ENCODE data around the gene GNPAT. TPM values are rescaled to one million over a fixed set of nuclear protein-coding genes. Genes with fewer than 3 reads are reported as not detected.
"Not testable (repeated sequence)": the region's sequence is repeated elsewhere in the genome, so short reads cannot be mapped to it uniquely, and the experiment has no call there.

The GNPAT gene
- 43.3 and 44.4 TPM in 2 replicates for total RNA-seq

DNA sequence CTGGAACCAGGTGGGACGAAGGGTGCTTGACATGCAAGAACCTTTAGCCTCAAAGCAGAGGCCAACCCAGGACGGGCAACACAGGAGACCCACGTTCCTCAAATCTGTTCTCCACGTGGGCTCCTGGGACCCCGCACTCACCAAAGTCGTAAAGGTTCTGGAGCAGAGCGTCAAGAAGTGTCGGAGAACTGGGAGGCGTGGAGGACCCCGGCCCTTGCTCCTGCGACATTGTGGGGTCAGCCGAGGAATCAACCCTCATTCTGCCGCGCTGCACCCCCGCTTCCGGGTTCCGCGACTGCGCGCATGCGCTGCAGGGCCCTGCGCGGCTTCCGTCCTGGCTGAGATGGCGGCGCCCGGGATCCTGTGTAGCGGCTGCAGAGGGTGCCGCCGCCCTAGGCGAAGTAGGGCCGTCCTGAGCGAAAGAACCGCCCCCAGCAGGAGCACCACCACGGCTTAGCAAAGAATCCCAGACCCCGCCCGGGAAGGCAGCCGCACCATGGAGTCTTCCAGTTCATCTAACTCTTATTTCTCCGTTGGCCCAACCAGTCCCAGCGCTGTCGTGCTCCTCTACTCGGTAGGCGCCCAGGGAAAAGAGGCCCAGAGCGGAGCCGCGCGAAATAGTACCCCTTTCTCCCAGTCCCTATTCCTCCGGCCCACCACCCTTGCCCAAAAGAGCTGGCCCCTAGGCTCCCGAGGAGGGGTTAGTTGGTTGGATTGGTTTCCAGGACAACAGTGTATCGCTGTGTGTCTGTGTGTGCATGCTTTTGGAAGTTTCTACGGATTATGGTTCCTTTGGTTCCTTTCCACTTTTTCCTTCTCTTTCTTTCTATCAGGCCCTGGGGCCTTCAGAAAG lies at the start of gene GNPAT:
GNPAT (plus strand) TSS at position 330 of the 853 bp plus-strand sequence; CDS start at position 497, 167 bp downstream.
- intact Hi-C loops (cut with micrococcal nuclease) = loop anchor here (1.0 to 10.0 kb wide), 9 partner anchors 30 to 599 kb away; partner anchors contain the start of genes ARV1, COG2, DISC1 and EGLN1

DNA sequence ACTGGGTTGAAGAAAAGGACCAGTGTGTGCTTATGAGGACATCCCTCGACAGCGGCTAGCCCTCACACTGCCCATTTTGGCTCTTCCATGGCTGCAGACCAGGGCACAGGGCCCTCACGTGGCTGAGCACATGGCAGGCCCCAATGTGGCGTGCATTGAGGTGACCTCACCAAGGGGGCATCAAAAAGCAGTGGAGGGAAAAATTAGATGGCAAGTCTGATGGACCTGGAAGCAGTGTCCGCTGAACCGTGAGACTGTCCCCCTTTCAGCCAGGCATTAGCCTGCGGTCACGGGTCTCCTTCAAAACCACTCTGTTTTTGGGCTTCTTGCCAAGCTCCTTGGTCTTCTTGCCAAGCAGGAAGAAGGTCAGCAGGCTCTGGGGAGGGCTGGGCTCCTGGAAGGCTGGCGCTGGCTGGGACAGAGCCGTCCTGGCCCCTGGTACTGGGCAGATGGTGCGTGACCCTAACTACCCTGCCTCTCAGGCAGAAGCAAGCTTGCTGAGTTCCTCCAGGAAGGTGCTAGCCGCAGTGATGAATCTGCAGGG lies 48.3 kb upstream of the GNPAT start:
- intact Hi-C loops (cut with micrococcal nuclease) = no loop called here

DNA sequence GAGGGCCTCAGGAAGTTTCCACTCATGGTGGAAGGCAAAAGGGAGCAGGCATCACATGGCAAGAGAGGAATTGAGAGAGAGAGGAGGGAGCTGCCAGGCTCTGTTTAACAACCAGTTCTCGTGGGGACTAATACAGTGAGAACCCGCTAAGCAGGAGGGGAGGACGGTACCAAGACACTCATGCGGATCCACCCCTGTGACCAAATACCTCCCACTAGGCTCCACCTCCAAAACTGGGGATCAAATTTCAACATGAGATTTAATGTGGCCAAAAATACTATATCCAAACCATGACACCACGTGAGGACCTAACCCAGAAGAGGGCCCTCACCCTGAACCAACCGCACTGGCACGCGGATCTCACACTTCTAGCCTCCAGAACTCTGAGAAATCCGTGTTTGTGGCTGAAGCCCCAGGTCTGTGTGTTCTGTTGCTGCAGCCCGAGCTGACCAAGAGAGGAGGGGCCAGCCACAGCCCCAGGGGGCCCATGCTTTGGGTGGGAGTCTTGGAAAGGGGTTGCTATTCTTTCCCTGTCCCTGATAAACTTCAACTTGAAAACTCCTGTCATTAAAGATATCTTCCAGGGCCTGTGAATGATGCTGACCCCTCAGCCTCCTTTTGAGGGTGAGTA lies 47.2 kb upstream of the GNPAT start:
- intact Hi-C loops (cut with micrococcal nuclease) = no loop called here

DNA sequence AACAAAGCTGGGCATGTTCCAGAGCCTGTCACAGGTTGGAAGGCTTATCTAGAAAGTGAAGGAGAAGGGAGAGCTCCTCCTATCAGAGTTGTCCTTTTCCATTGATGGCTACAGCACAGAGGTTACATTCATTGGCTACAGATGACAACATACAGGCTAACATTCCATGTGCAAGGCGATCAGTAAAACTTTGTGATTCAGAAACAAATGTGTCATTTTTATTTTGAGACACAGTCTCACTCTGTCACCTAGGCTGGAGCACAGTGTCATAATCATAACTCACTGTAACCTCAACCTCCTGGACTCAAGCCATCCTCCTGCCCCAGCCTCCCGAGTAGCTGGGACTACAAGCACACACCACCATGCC lies 46.6 kb upstream of the GNPAT start:
- intact Hi-C loops (cut with micrococcal nuclease) = no loop called here

DNA sequence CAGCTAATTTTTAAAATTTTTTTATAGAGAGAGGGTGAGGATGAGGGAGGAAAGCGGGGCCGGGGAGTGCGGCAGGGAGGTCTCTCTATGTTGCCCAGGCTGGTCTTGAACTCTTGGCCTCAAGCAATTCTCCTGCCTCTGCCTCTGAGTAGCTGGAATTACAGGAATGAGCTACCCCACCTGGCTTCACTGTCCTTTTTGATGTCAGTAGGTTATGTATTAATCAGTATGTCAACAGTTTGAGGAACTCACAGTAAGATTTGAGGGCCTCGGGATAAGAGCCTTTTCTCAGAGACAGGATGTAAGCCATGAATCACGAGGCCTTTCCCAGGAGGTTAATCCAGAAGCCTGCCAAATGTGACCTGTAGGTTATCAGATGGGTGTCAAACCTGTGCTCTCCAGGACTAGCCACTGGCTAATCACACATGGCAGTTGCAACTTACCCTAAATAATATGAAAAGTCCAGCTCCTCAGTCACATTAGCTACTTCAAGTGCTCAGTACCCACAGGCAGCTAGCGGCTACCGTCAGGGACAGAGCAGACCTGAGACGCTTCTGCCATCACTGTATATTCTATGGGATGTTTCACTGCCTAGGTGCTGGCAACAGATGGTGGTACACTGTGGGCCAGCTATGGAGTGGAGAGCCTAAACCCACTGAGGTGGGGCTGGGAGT lies 46.0 kb upstream of the GNPAT start:
- intact Hi-C loops (cut with micrococcal nuclease) = no loop called here

DNA sequence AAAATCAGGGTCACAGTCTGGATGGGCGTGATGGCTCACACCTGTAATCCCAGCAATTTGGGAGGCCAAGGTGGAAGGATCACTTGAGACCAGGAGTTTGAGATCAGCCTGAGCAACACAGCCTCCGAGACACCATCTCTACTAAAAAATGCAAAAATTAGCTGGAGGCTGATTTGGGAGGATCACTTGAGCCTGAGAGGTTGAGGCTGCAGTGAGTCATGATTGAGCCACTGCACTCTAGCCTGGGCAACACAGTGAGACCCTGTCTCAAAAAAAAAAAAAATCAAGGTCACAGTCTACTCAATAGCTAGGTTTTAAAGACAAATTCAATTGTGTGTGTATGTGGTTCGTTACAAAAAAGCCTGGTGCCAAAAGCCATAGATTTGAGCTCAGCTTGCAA lies 44.7 kb upstream of the GNPAT start:
- intact Hi-C loops (cut with micrococcal nuclease) = no loop called here

DNA sequence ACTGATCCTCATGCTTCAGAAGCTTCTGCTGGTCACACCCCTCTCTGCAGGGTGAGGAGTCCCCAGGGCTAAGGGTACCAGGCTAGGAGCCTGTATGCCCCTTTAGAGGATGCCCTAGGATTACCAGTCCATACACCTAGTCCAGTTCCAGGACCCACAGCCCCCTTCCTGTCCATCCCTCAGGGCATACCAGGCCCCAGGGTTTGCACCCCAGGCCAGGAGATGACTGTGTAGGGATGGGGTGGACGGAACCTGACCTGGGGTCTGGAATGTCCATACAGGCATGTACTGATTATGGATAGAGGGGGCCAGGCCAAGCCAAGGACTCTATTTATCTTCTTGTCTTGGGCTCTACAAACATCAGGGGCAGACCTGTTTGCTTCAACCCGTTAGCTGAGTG lies 44.3 kb upstream of the GNPAT start:
- intact Hi-C loops (cut with micrococcal nuclease) = no loop called here

DNA sequence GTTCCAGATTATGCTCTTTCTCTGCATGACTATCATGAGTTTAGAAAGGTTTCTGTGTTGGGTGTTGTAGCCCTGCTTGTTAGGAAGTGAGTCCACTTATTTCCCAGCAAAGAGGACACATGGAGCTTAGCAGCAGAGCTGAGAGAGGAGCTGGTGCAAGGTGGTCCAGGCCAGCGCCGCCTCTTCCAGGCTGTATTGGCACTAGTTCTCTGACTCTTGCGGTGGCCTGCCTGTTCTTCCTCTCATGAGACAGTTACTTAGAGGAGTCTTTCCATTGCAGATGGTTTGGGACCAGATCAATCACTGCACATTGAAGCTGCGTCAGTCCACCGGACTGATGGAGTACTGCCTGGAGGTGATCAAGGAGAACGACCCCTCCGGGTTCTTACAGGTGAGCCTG lies 41.1 kb upstream of the GNPAT start:
- intact Hi-C loops (cut with micrococcal nuclease) = no loop called here

DNA sequence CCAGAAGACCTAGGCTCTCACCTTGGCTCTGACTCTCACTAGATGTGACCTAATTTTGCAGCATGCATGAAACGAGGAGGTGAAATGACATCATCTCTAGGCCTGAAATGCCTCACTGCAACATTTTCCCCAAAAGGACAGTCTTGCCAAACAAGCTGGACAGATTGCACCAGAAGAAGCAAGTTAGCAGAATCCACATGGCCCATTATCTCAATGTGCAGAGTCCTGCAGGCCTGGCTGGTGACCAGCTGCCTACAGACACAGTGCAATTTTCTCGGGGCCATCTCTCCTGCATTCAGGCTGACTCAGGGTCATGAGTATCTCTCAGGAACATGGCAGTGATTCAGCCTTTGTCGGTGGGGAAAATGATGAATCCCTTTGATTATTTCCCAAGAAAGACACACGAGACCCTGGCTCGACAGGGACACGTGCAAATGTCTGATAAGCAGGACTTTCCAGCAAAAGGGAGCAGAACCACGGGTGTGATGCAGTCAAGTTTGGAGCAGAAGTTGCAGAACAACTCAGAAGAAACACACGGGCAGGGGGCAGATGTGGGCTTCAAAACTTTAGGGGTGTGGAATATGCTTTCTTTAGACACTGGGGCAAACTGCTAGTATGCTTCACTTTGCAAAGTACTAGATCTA lies 40.5 kb upstream of the GNPAT start:
- intact Hi-C loops (cut with micrococcal nuclease) = no loop called here

DNA sequence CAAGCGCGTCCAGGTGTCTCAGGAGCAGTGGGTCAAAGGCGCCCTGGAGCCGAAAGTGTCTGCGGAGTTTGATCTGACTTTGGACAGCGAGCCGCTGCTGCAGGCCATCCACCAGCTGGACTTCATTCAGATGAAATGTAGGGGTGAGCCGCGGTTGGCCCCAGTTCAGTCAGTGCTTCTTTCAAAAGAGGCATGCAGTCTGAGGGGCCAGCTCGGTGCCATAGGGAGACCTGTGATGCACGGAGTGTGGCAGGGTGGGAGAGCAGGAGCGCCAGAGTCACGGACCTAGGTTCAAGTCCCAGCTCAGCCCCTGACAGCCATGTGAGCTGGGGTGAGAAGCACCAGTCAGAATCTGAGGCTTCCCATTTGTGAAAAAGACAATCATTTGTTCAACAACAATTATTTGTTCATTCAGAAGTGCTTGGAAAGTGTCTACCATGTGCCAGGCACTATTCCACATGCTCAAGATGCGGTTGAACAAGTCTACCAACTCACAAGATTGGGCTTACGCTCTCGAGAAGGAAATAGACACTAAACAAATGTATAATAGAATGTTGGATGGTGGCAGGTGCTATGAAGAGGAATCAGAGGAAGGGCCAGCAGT lies 39.5 kb upstream of the GNPAT start:
- intact Hi-C loops (cut with micrococcal nuclease) = no loop called here

DNA sequence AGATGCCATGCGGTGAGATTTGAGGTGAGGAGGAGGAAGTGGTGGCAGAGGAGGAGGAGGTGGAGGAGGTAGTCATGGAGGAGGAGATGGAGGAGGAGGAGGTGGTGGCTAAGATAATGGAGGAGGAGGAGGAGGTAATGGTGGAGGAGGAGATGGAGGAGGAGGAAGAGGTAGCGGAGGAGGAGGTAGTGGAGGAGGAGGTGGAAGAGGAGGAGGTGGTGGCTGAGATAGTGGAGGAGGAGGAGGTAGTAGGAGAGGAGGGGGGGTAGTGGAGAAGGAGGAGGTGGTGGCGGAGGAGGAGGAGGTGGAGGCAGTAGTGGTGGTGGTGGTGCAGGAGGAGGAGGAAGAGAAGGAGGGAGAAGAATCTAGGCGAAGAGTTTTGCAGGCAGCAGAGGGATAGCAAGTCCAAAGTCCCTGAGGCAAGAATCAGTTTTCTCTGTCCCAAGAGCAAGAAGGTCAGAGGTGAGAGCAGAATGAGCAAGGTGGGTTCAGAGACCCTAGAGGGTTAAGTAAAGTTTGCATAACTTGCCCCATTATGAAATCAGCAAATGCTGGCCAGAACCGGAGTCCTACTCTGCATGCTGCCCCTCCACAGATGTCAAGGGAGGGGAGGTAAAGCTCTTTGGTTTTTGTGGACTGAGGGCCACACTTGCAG lies 38.9 kb upstream of the GNPAT start:
- intact Hi-C loops (cut with micrococcal nuclease) = no loop called here

DNA sequence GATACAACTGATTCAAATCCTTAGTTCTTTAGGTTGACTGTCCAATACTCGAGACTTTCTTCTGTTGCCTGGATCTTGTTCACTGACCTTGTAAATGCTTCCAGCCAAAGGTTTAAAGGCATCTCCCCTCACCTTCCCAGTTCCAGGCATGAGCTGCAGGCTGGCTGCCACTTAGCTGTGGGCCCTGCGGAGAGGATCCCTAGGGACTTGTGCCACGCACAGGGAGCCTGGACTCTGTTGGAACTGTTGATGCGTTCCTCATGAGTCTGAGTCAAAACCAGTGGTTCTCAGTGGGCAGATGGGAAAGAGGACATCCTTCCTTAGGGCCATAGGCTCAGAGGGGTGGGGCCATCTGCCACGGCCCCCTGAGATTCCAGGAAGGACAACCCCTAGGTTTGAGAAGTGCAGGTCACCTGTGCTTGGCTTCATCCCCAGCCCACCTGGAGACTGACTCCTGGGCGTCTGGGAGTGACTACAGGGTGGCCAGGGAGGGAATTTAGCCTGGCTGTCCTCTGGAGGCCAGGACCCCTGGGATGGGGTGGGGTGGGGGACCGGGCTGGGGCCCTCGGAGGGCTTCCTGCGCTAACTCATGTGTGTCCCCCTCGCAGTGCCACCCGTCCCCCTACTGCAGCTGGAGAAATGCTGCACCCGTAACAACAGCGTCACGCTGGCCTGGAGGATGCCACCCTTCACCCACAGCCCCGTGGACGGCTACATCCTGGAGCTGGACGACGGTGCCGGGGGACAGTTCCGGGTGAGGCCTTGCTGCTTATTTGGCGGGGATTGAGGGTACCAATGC lies 37.6 kb upstream of the GNPAT start:
- intact Hi-C loops (cut with micrococcal nuclease) = no loop called here

DNA sequence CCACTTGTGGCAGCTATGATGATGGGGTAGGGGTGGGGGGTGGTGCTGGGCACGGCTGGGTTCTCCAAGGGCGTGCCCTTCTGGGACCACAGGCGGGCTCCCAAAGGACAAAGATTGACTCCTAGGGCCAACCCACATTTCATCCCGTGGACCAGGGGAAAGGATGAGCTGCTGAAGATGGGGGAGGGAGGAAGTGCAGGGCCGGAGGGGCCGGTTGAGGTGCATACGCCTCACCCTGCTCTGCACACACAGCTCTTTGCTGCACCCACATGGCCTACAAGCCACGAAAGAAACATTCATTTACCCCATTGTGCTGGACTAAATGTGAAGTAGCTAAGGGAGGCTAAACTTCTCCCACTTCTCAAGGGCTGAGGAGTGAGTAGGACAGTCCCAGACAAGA lies 34.2 kb upstream of the GNPAT start:
- intact Hi-C loops (cut with micrococcal nuclease) = no loop called here

DNA sequence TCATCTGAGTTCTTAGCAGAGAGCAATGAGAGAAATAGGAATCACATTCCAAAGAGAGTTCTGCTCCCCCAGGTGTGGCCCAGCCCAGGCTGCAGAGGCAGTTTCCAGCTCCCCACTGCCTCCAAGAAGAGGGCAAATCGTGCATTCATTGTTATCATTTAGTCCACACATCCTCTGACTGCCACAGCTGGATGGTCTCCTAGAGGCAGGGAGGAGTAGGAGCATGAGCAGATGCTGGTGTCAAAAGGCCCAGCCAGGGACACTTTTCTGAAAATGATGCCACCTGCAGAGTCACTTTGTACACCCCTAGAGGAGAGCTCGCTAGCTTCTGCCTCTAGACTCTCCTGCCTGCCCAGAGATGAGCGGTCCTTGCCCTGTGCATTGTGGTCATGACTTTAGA lies 33.6 kb upstream of the GNPAT start:
- intact Hi-C loops (cut with micrococcal nuclease) = no loop called here

DNA sequence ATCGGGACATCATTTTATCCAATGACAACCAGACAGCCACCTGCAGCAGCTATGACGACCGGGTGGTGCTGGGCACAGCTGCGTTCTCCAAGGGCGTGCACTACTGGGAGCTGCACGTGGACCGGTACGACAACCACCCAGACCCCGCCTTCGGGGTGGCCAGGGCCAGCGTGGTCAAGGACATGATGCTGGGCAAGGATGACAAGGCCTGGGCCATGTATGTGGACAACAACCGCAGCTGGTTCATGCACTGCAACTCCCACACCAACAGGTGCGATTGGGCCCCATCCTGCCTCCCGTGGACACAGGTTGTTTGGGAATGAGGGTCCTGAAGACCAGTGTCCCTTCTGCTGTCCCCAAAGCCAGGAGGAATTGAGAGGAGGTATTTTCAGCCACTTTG lies 32.0 kb upstream of the GNPAT start:
- intact Hi-C loops (cut with micrococcal nuclease) = no loop called here

DNA sequence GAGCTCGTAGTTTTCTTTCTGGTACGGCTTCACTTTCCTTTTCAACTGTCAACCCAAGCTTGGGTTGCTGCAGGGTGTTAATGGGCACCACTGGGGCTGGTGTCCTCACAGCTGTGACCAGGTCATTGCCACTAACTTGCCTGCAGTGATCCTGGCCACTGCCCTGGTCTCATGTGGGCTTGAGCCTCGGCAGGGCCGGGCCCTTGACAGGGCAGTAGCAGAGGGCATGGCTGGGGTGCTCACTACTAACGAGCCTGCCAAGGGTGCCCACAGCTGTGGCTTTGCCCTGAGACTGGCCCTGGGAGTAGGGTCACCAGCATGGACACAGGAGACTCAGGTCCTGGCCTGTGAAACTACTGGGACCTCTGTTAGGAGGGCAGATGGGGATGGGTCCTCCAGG lies 31.5 kb upstream of the GNPAT start:
- intact Hi-C loops (cut with micrococcal nuclease) = no loop called here

DNA sequence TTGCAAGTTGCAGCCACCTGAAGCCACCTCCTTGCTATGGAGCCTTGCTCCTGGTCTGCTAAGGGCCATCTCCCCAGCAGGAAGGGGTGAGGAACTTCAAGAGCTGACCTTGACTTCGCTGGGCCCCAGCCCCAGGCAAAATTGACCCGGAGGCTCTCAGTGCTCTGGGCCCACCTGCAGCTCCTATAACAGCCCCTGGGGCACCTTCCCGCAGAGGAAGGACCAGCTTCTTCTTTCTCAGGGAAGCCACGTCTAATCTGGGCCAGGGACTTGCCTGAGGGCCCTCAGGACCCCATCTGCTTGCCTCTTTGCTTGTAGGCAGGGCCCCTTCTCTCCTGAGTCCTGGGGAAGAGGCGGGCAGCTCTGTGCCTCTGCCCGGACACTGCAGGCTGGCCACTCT lies 30.9 kb upstream of the GNPAT start:
- intact Hi-C loops (cut with micrococcal nuclease) = loop anchor here (2.0 kb wide), 3 partner anchors 231 to 567 kb away; partner anchors contain the start of genes ARV1, COG2 and TTC13

DNA sequence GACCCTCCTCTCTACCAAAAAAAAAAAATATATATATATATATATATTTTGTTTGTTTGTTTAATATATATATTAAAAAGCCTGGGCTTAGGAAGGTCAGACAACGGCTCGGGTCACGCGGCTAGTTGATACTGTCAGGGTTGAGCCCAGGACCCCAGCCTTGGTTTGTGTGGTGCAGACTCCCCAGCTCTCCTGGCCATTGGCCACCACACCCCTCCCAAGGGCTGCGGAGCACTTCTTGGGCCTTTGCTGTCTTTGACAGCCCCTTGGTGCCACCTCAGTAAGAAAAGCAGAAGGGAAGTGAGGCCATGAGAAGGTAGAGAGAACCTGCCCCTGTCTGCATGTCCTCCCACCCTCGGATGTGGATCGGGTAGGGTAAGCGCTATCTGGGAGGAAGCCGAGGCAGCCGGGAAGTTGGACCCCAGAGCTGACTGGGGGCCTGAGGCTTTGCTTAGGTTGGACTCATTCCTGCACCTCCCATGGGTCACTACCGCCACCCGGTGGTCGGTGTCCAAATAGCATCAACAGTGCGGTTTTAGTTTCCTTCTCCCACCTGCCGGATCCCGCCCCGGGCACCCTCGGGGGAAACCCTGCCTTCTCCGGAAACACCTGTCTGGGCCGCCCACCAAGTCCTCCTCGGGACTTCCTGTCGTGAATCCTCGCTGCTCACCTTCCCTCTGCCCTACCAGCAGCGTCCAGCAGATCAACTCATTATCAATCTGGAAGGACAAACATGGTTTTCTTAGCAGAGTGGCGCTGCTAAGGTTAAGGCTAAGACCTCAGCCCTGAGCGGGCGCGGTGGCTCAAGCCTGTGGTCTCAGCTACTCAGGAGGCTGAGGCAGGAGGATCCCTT lies 29.8 kb upstream of the GNPAT start:
- intact Hi-C loops (cut with micrococcal nuclease) = loop anchor here (1.0 to 2.0 kb wide), 6 partner anchors 29 to 568 kb away; partner anchors contain the start of genes ARV1, COG2, TRIM67 and TTC13

DNA sequence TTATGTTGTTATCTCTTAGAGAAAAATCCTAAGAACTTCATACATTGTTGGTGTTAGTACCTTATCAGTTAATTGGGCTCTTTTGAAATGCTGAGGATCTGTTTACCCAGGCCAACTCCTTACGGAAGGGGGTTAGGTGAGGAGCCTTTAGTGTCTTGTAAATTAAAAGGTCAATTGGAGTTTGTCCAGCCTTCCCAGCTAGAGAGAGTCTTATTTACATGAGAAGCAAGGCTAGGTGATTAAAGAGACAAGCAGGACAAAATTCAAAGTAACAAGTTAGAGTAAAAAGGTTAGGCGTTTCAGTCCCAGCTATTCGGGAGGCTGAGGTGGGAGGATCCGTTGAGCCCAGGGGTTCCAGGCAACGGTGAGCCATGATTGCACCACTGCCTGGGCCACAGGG lies 28.7 kb upstream of the GNPAT start:
- intact Hi-C loops (cut with micrococcal nuclease) = not testable (repeated sequence)
